RWPE2 (cell line): ENCODE measurements around the gene GJB4.

Source experiments
- ATAC-seq: fragments of 200-7000 bp; cut with Tn5 transposase; 3 replicates; pipeline ENCODE4 v1.9.1; 2021; ENCODE audit warnings: low read depth
- DNase-seq: peaks from one replicate; pipeline ENCODE4 v3.0.0-alpha.2; 2020; ENCODE audit warnings: low spot score
- H3K27ac ChIP-seq: fragments of 450-650 bp; 2 replicates; pipeline ENCODE4 v1.5.1; 2017; ENCODE audit warnings: mild to moderate bottlenecking; ENCODE audit not compliant: poor library complexity, severe bottlenecking
- H3K27me3 ChIP-seq: fragments of 250-450 bp; sonication (Bioruptor Pico); 2 replicates; pipeline ENCODE4 v1.5.1; 2021; ENCODE audit warnings: mild to moderate bottlenecking, moderate library complexity; ENCODE audit not compliant: insufficient read depth, poor library complexity, severe bottlenecking
- H3K36me3 ChIP-seq: fragments of 250-450 bp; sonication (Bioruptor Pico); 2 replicates; pipeline ENCODE4 v1.5.1; 2020; ENCODE audit warnings: low read depth, mild to moderate bottlenecking, moderate library complexity
- H3K4me1 ChIP-seq: fragments of 250-450 bp; sonication (Bioruptor Pico); 2 replicates; pipeline ENCODE4 v1.5.1; 2021; ENCODE audit warnings: mild to moderate bottlenecking, moderate library complexity; ENCODE audit not compliant: insufficient read depth, poor library complexity, severe bottlenecking
- H3K4me3 ChIP-seq: fragments of 250-450 bp; sonication (Bioruptor Pico); 2 replicates; pipeline ENCODE4 v1.5.1; 2021; ENCODE audit warnings: mild to moderate bottlenecking, moderate library complexity; ENCODE audit not compliant: severe bottlenecking
- H3K9me3 ChIP-seq: fragments of 250-450 bp; sonication (Bioruptor Pico); 2 replicates; pipeline ENCODE4 v1.5.1; 2021; ENCODE audit warnings: mild to moderate bottlenecking, moderate library complexity; ENCODE audit not compliant: severe bottlenecking
- TF ChIP-seq, protein P1 (sequence below): fragments of 450-650 bp; IDR thresholded peaks from one replicate; pipeline ENCODE4 v1.5.1; 2017; ENCODE audit warnings: mild to moderate bottlenecking, moderate library complexity; ENCODE audit not compliant: poor library complexity, severe bottlenecking

Gene GJB4

DNA sequence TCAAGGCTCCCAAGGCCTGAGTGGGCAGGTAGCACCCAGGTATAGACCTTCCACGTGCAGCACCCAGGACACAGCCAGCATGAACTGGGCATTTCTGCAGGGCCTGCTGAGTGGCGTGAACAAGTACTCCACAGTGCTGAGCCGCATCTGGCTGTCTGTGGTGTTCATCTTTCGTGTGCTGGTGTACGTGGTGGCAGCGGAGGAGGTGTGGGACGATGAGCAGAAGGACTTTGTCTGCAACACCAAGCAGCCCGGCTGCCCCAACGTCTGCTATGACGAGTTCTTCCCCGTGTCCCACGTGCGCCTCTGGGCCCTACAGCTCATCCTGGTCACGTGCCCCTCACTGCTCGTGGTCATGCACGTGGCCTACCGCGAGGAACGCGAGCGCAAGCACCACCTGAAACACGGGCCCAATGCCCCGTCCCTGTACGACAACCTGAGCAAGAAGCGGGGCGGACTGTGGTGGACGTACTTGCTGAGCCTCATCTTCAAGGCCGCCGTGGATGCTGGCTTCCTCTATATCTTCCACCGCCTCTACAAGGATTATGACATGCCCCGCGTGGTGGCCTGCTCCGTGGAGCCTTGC is 1.7 kb downstream of the GJB4 start:
- peaks cover 39% of the 10 kb centered on the region for H3K4me1 ChIP-seq
- no peak for DNase-seq
- H3K4me3 ChIP-seq: no peak overlapping the region
- no peaks in the 10 kb centered on the region for H3K27me3 ChIP-seq
- ATAC-seq: no peak
- H3K9me3 ChIP-seq: no peaks in the 10 kb centered on the region
- peak overlapping the region; percentile 92 for H3K27ac ChIP-seq
- TF ChIP-seq, protein P1, sequence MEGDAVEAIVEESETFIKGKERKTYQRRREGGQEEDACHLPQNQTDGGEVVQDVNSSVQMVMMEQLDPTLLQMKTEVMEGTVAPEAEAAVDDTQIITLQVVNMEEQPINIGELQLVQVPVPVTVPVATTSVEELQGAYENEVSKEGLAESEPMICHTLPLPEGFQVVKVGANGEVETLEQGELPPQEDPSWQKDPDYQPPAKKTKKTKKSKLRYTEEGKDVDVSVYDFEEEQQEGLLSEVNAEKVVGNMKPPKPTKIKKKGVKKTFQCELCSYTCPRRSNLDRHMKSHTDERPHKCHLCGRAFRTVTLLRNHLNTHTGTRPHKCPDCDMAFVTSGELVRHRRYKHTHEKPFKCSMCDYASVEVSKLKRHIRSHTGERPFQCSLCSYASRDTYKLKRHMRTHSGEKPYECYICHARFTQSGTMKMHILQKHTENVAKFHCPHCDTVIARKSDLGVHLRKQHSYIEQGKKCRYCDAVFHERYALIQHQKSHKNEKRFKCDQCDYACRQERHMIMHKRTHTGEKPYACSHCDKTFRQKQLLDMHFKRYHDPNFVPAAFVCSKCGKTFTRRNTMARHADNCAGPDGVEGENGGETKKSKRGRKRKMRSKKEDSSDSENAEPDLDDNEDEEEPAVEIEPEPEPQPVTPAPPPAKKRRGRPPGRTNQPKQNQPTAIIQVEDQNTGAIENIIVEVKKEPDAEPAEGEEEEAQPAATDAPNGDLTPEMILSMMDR: no peak
- peaks cover 18% of the 10 kb centered on the region for H3K36me3 ChIP-seq

DNA sequence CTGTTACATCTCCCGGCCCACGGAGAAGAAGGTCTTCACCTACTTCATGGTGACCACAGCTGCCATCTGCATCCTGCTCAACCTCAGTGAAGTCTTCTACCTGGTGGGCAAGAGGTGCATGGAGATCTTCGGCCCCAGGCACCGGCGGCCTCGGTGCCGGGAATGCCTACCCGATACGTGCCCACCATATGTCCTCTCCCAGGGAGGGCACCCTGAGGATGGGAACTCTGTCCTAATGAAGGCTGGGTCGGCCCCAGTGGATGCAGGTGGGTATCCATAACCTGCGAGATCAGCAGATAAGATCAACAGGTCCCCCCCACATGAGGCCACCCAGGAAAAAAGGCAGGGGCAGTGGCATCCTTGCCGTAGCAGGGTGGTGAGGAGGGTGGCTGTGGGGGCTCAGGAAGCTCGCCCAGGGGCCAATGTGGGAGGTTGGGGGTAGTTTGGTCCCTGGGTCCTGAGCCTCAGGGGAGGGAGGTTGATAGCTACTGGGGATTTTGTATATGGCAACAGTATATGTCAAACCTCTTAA is 2.3 kb downstream of the GJB4 start:
- no peak overlapping the region for H3K4me3 ChIP-seq
- TF ChIP-seq, protein P1: no peak
- peaks cover 16% of the 10 kb centered on the region for H3K36me3 ChIP-seq
- no peaks in the 10 kb centered on the region for H3K27me3 ChIP-seq
- no peaks in the 10 kb centered on the region for H3K9me3 ChIP-seq
- DNase-seq: no peak
- no peak for ATAC-seq
- peaks cover 37% of the 10 kb centered on the region for H3K4me1 ChIP-seq
- H3K27ac ChIP-seq: peak overlapping the region; percentile 92

DNA sequence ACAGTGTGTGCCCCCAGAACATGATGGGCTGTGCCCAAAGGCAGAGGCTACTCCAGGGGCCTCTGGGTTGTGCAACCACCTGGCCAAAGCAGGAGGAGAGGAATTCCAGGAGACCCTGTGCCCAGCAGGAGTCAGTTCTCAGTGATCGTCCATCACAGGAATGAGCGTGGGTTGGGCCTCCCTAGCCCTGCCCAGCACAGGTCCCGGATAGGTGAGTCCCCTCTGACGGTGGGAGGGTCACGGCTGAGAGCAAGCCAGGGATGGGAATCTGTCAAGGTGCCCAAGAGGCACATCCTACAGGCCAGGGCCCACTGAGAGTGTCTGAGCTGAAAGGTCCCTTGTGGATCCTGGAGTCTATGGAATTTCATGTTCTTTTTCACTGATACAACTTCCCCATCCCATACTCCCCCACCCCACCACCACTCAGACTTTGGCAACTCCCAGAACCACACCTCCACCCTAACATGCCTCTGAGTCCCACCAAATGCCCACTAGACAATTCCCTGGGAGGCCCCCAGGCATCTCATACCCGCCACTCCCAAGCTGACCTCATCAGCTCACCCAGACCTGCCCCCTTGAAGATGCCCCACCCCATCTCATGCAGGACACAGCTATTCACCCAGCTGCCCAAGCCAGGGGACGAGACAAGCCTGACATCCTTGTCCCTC is 3.1 kb downstream of the GJB4 start:
- H3K9me3 ChIP-seq: no peaks in the 10 kb centered on the region
- TF ChIP-seq, protein P1: no peak
- H3K27me3 ChIP-seq: no peaks in the 10 kb centered on the region
- H3K36me3 ChIP-seq: peaks cover 8% of the 10 kb centered on the region; the same call in 1 of the 2 replicates
- ATAC-seq (peak; percentile 46), DNase-seq (no peak)
- H3K27ac ChIP-seq: peak overlapping the region; percentile 92
- H3K4me1 ChIP-seq: peaks cover 37% of the 10 kb centered on the region
- H3K4me3 ChIP-seq: no peak overlapping the region

DNA sequence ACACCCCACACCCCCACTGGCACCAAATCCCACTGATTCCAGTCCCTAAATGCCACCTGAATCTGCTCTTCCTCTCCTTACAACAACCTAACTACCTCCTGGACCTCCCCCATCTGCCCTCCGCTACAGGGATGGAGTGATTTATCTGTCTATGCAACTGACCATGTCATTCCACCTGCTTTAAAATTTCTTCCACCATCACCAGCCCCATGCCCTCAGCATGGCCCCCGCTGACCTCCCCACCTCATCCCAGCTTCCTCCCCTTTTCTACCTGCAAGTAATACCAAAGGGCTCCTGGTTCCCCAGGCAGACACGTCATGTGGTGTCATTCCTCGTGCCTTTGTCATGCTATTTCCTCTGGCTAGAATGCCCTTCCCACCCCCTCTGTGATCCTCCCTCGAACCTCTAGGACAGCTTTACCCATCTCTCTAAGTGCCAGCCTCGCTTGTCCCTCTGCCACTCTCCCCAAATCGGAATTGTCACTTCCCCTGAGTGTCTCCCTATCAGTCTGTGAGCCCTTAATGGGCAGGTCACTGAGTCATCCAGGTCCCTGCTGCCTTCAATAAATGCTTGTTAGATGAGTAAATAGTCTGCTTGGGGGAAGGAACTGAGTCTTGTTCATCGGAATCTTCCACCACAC is 3.7 kb downstream of the GJB4 start:
- H3K4me3 ChIP-seq: no peak overlapping the region
- DNase-seq: no peak

More for the DNA sequence above, 3.7 kb downstream of the GJB4 start:
- H3K36me3 ChIP-seq: 0 out of 2 replicates have a peak, but pooled peaks cover 1% of the 10 kb centered on the region
- peaks cover 37% of the 10 kb centered on the region for H3K4me1 ChIP-seq
- H3K9me3 ChIP-seq: no peaks in the 10 kb centered on the region
- H3K27me3 ChIP-seq: no peaks in the 10 kb centered on the region
- TF ChIP-seq, protein P1: no peak
- H3K27ac ChIP-seq: peak overlapping the region; percentile 92
- peak; percentile 82 for ATAC-seq
